IMR-90 (cell line): ENCODE data around the gene UMODL1.

ENCODE experiments used
- CTCF ChIP-seq: conservative IDR thresholded peaks from 2 replicates; pipeline ENCODE4 v1.5.1; 2012; ENCODE audit warnings: mild to moderate bottlenecking, low read depth, low read length, improper control_type of control experiment
- FOS ChIP-seq: fragments of 150-350 bp; IDR thresholded peaks from 2 replicates; pipeline ENCODE4 v1.6.1; 2016; ENCODE audit warnings: low read depth, low read length
- RFX5 ChIP-seq: IDR thresholded peaks from 2 replicates; pipeline ENCODE4 v1.8.0; 2012; ENCODE audit warnings: low read depth, mild to moderate bottlenecking, low read length, moderate library complexity

- no peak for TF ChIP-seq CTCF
- no peak for TF ChIP-seq RFX5
- no peak for TF ChIP-seq FOS
These were observed 82.6 kb downstream of the UMODL1 start for GRCh38 chr21:42153746-42154145.
